H9 (cell line): ENCODE measurements around the gene OMD. TPM values are rescaled to one million over a fixed set of nuclear protein-coding genes. Genes with fewer than 3 reads are reported as not detected.

ENCODE experiments used
- DNase-seq: peaks from one replicate; pipeline ENCODE4 v3.0.0-alpha.2; 2017
- H2AFZ ChIP-seq: one replicate; pipeline ENCODE4 v1.6.1; 2013; ENCODE audit warnings: mild to moderate bottlenecking, low read length, control low read depth, moderate library complexity
- H2AK5ac ChIP-seq: 2 replicates; pipeline ENCODE4 v1.6.1; 2013; ENCODE audit warnings: low read length, control low read depth, mixed read lengths; ENCODE audit not compliant: insufficient read length
- H2BK120ac ChIP-seq: one replicate; pipeline ENCODE4 v1.6.1; 2013; ENCODE audit warnings: low read depth, mild to moderate bottlenecking, low read length, control low read depth, inconsistent platforms; ENCODE audit not compliant: poor library complexity, severe bottlenecking
- H2BK12ac ChIP-seq: 2 replicates; pipeline ENCODE4 v1.6.1; 2013; ENCODE audit warnings: low read length, control low read depth, mixed read lengths, low read depth; ENCODE audit not compliant: insufficient read length
- H2BK15ac ChIP-seq: 2 replicates; pipeline ENCODE4 v1.6.1; 2013; ENCODE audit warnings: low read depth, low read length, control low read depth
- H2BK20ac ChIP-seq: one replicate; pipeline ENCODE4 v1.6.1; 2013; ENCODE audit warnings: low read depth, mild to moderate bottlenecking, low read length, control low read depth, inconsistent platforms; ENCODE audit not compliant: poor library complexity, severe bottlenecking
- H2BK5ac ChIP-seq: 2 replicates; pipeline ENCODE4 v1.6.1; 2013; ENCODE audit warnings: low read length, control low read depth, mixed read lengths; ENCODE audit not compliant: insufficient read length
- H3K14ac ChIP-seq: 2 replicates; pipeline ENCODE4 v1.6.1; 2013; ENCODE audit warnings: low read length, control low read depth; ENCODE audit not compliant: insufficient read depth
- H3K18ac ChIP-seq: 2 replicates; pipeline ENCODE4 v1.6.1; 2013; ENCODE audit warnings: low read depth, mild to moderate bottlenecking, mixed read lengths, low read length, control low read depth; ENCODE audit not compliant: insufficient read length
- H3K23ac ChIP-seq: 2 replicates; pipeline ENCODE4 v1.6.1; 2013; ENCODE audit warnings: low read length, control low read depth, mixed read lengths, low read depth; ENCODE audit not compliant: insufficient read length
- H3K23me2 ChIP-seq: 2 replicates; pipeline ENCODE4 v1.6.1; 2013; ENCODE audit warnings: low read depth, mild to moderate bottlenecking, mixed read lengths, low read length, control low read depth; ENCODE audit not compliant: insufficient read length, poor library complexity, severe bottlenecking
- H3K27ac ChIP-seq: 2 replicates; pipeline ENCODE4 v1.5.1; 2013; ENCODE audit warnings: low read length, control low read depth, mixed read lengths, low read depth; ENCODE audit not compliant: insufficient read length
- H3K27me3 ChIP-seq: 2 replicates; pipeline ENCODE4 v1.6.1; 2013; ENCODE audit warnings: low read length, control low read depth, inconsistent platforms; ENCODE audit not compliant: insufficient read depth
- H3K4ac ChIP-seq: 2 replicates; pipeline ENCODE4 v1.6.1; 2013; ENCODE audit warnings: low read depth, mild to moderate bottlenecking, control low read depth, inconsistent platforms, low read length, moderate library complexity
- H3K4me1 ChIP-seq: 2 replicates; pipeline ENCODE4 v1.6.1; 2013; ENCODE audit warnings: low read length, control low read depth, inconsistent platforms; ENCODE audit not compliant: insufficient read depth
- H3K4me2 ChIP-seq: 2 replicates; pipeline ENCODE4 v1.6.1; 2013; ENCODE audit warnings: low read length, control low read depth, mixed read lengths; ENCODE audit not compliant: insufficient read length, insufficient read depth
- H3K56ac ChIP-seq: 2 replicates; pipeline ENCODE4 v1.6.1; 2013; ENCODE audit warnings: low read depth, mild to moderate bottlenecking, mixed read lengths, low read length, control low read depth; ENCODE audit not compliant: insufficient read length
- H3K79me1 ChIP-seq: 2 replicates; pipeline ENCODE4 v1.6.1; 2013; ENCODE audit warnings: low read depth, mild to moderate bottlenecking, moderate library complexity, low read length, control low read depth, inconsistent platforms; ENCODE audit not compliant: insufficient read depth, poor library complexity, severe bottlenecking
- H3K79me2 ChIP-seq: 2 replicates; pipeline ENCODE4 v1.6.1; 2013; ENCODE audit warnings: low read length, control low read depth, inconsistent platforms; ENCODE audit not compliant: insufficient read depth
- H3K9ac ChIP-seq: 2 replicates; pipeline ENCODE4 v1.6.1; 2013; ENCODE audit warnings: low read length, control low read depth, mixed read lengths; ENCODE audit not compliant: insufficient read length; ENCODE audit errors: extremely low read depth
- H3K9me3 ChIP-seq: one replicate; pipeline ENCODE4 v1.6.1; 2013; ENCODE audit warnings: low read depth, low read length, inconsistent platforms; ENCODE audit not compliant: control insufficient read depth
- H3T11ph ChIP-seq: one replicate; pipeline ENCODE4 v1.6.1; 2013; ENCODE audit warnings: mild to moderate bottlenecking, low read length, control low read depth, inconsistent platforms
- H4K20me1 ChIP-seq: one replicate; pipeline ENCODE4 v1.6.1; 2013; ENCODE audit not compliant: control insufficient read depth, insufficient read length, insufficient read depth
- H4K5ac ChIP-seq: 2 replicates; pipeline ENCODE4 v1.6.1; 2013; ENCODE audit warnings: low read depth, mild to moderate bottlenecking, mixed read lengths, low read length, control low read depth; ENCODE audit not compliant: insufficient read length
- H4K8ac ChIP-seq: replicated peaks from 2 replicates; pipeline ENCODE4 v1.6.1; 2013; ENCODE audit warnings: low read length, control low read depth, mixed read lengths, low read depth; ENCODE audit not compliant: insufficient read length
- H4K91ac ChIP-seq: 2 replicates; pipeline ENCODE4 v1.6.1; 2013; ENCODE audit warnings: low read depth, mild to moderate bottlenecking, moderate library complexity, mixed read lengths, low read length, control low read depth; ENCODE audit not compliant: insufficient read length
- H3K27ac Mint-ChIP-seq, 3 experiments: 2 replicates in 2 of 3; 3 replicates in 1 of 3; pipeline ENCODE4 v1.8.0; 2020 to 2021; ENCODE audit warnings: mixed read lengths in 3 of 3, mild to moderate bottlenecking in 1 of 3, moderate library complexity in 1 of 3
- H3K27me3 Mint-ChIP-seq: 2 replicates; pipeline ENCODE4 v1.8.0; 2021; ENCODE audit warnings: low read depth, mild to moderate bottlenecking, moderate library complexity, mixed read lengths
- H3K36me3 Mint-ChIP-seq, 3 experiments: 2 replicates in 2 of 3; 3 replicates in 1 of 3; pipeline ENCODE4 v1.8.0; 2020 to 2021; ENCODE audit warnings: low read depth in 3 of 3, mixed read lengths in 3 of 3; ENCODE audit not compliant: insufficient read depth in 1 of 3
- H3K4me1 Mint-ChIP-seq, 2 experiments: 2 replicates each; pipeline ENCODE4 v1.8.0; 2020; ENCODE audit warnings: mixed read lengths in 2 of 2
- H3K4me3 Mint-ChIP-seq, 2 experiments: 2 replicates in 1 of 2; 3 replicates in 1 of 2; pipeline ENCODE4 v1.8.0; 2020 to 2021; ENCODE audit warnings: mild to moderate bottlenecking in 2 of 2, mixed read lengths in 2 of 2, moderate library complexity in 1 of 2
- H3K9me3 Mint-ChIP-seq, 2 experiments: 2 replicates in 1 of 2; 3 replicates in 1 of 2; pipeline ENCODE4 v1.8.0; 2020; ENCODE audit warnings: mild to moderate bottlenecking in 2 of 2, mixed read lengths in 2 of 2, moderate library complexity in 1 of 2
- WGBS: extraction: QIAGEN DNeasy Blood & Tissue Kit; methylation state at CpG from one replicate; pipeline ENCODE4 v1.1.7; 2013; ENCODE audit warnings: missing lambda C conversion rate, low lambda C conversion rate, mixed read lengths; ENCODE audit not compliant: insufficient read length; ENCODE audit errors: extremely low coverage; 5-methylcytosine and 5-hydroxymethylcytosine counted together
- total RNA-seq: library from RNA; stranded (reverse); gene quantifications from 2 replicates; pipeline ENCODE4 v1.2.1, GENCODE V29; 2021
- TF ChIP-seq, protein P1 (sequence below): fragments of 200-600 bp; sonication (generic); conservative IDR thresholded peaks from 3 replicates; pipeline ENCODE4 v1.8.0; 2021; ENCODE audit warnings: antibody characterized with exemption, mild to moderate bottlenecking

The OMD gene
- total RNA-seq, 1 experiment from 2014 or later = not detected

DNA sequence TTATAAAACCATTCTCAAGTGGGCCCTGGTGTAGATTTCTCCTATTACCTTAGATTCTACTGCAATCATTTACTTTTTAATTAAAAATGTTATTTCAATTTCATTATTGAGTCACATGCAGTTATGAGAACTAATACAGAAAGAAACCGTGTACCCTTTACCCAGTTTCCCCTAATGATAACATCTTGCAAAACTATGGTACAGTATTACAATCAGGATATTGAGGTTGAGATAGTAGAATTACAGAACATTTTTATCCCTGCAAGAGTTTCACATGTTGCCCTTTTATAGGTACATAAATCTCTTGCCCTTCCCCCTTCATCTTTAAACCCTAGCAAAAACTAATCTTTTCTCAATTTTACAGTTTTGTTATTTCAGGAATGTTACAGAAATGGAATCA, 11.0 kb upstream of the OMD start:
- no peak overlapping the region for H3K27ac Mint-ChIP-seq
- Histone ChIP-seq H3K14ac (no peak overlapping the region), H4K8ac (no peak overlapping the region), H2AK5ac (no peak overlapping the region), H3K79me2 (no peaks in the 10 kb centered on the region), H2BK20ac (no peak overlapping the region), H3K4me2 (no peak overlapping the region), H3K27ac (no peak overlapping the region), H4K91ac (no peak overlapping the region), H3K23me2 (no peaks in the 10 kb centered on the region), H2BK15ac (no peak overlapping the region), H3T11ph (no peak overlapping the region), H3K4ac (no peak overlapping the region), H3K9me3 (no peaks in the 10 kb centered on the region), H2AFZ (no peak overlapping the region), H3K56ac (no peak overlapping the region), H3K27me3 (no peaks in the 10 kb centered on the region), H2BK12ac (no peak overlapping the region), H3K23ac (no peak overlapping the region), H2BK5ac (no peak overlapping the region), H3K79me1 (no peaks in the 10 kb centered on the region), H4K20me1 (no peaks in the 10 kb centered on the region), H3K9ac (no peak overlapping the region), H3K18ac (no peak overlapping the region), H3K4me1 (no peaks in the 10 kb centered on the region), H2BK120ac (no peak overlapping the region), H4K5ac (no peak overlapping the region)
- WGBS = no CpG with 5 or more reads among the region's 1 CpG
- no peaks in the 10 kb centered on the region for H3K4me1 Mint-ChIP-seq
- no peak for DNase-seq
- H3K4me3 Mint-ChIP-seq = no peak overlapping the region
- H3K27me3 Mint-ChIP-seq = no peaks in the 10 kb centered on the region
- H3K9me3 Mint-ChIP-seq = no peaks in the 10 kb centered on the region
- no peaks in the 10 kb centered on the region for H3K36me3 Mint-ChIP-seq
- TF ChIP-seq, protein P1, sequence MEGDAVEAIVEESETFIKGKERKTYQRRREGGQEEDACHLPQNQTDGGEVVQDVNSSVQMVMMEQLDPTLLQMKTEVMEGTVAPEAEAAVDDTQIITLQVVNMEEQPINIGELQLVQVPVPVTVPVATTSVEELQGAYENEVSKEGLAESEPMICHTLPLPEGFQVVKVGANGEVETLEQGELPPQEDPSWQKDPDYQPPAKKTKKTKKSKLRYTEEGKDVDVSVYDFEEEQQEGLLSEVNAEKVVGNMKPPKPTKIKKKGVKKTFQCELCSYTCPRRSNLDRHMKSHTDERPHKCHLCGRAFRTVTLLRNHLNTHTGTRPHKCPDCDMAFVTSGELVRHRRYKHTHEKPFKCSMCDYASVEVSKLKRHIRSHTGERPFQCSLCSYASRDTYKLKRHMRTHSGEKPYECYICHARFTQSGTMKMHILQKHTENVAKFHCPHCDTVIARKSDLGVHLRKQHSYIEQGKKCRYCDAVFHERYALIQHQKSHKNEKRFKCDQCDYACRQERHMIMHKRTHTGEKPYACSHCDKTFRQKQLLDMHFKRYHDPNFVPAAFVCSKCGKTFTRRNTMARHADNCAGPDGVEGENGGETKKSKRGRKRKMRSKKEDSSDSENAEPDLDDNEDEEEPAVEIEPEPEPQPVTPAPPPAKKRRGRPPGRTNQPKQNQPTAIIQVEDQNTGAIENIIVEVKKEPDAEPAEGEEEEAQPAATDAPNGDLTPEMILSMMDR = no peak
